GM21528 (cell line): Measurements from ENCODE around the gene UMODL1.

ENCODE experiments used
- ATAC-seq: cut with Tn5 transposase; IDR thresholded peaks from one replicate; pipeline ENCODE4 v1.9.1; 2021; ENCODE audit warnings: mild to moderate bottlenecking, moderate library complexity; ENCODE audit not compliant: unreplicated experiment, low FRiP score

UMODL1 gene

DNA sequence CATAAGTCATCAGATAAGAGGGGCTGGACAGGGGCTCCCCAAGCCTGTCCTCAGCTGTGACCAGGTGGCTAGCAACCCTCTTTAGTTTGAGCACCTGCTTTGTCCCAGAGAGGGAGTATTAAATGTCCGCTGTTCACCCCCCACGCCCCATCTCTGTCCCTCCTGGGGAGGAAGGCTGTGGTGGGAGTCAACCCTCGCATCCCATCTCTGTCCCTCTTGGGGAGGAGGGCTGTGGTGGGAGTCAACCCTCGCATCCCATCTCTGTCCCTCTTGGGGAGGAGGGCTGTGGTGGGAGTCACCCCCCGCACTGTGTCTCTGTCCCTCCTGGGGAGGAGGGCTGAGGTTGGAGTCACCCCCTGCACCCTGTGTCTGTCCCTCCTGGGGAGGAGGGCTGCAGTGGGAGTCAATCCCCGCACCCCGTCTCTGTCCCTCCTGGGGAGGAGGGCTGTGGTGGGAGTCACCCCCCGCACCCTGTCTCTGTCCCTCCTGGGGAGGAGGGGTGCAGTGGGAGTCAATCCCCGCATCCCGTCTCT is 75.2 kb downstream of the UMODL1 start:
- no peak for ATAC-seq

DNA sequence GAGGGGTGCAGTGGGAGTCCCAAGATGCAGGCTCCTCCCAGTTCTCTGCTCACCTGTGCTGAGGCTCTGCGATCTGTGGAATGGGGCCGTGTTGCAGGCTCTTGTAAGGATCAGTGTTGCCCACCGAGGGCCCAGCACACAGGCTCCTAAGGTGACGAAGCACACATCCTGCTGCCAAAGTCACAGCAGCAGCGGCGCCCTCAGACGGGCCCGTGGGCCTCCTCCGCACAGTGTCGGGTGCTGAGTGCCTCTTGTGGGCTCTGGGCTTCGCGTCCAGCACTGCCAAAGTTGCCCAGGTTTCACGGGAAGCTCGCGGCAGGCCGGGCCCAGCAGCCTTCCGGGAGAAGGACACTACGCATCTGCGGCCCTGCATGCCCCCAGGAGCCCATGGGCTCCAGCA is 75.7 kb downstream of the UMODL1 start:
- ATAC-seq = no peak

DNA sequence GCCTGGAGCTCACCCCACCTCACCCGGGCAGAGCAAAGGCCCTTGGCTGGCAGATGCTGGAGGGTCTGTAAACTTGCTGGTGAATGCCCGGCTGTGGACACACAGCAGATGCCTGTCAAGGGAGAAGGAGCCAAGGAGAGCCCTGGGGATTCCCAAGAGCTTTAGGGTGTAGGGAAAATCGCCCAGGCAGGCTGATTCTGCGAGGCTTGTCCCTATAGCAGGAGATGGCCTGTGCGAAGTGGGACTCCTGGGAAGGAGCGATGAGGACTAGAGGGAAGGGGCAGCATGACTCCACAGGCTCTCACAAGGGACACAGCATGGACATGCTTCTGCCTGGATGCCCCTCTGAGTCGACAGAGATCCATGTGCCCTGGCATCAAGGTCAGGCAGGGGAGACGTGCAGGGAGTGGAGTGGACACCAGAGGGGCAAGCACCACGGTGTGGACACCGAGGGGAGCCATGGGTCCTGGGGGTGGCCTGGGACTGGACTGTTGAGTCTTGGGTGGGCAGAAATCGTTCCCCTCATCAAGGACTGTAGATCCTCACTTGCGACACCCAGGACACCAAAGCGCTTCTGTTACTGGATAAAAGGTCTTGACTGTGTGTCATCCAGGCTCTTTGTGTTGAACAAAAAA is 76.4 kb downstream of the UMODL1 start:
- ATAC-seq = no peak

DNA sequence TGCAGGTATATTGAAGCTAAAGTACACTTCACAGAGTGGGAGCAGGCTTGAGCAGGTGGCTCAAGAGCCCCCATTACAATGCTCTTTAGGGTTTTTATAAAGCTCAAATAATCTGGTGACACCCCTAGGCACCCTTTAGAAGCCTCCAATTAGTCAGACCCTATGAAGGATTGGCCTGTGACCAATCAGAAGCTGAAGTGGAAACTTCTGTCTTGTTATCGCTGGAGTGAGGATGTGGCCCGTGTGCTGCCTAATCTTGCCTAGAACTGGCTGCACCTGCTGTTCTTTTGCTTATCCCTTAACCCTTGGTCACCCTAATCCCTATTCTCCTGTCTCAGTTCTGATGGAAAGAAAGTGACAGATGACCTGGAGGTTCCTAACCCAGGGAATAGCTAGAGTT is 77.0 kb downstream of the UMODL1 start:
- ATAC-seq = no peak

DNA sequence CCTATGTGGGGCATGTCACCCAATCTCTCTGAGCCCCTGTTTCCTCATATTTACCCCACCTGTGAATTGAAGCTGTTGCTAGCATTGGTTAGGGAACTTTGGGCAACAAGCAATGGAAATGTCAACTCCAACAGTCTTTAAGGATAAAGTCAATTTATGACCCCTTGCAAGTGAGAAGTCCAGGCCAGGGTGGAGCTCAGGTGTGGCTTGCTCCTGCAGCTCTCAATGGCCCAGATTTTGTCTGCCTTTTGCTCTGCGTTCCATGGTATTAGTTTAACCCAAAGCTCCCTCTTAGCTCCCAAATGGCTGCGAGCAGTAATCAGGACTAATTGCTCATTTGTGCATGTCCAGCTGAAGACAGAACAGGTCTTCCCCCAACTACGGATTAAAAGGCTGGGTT is 77.5 kb downstream of the UMODL1 start:
- ATAC-seq = no peak

DNA sequence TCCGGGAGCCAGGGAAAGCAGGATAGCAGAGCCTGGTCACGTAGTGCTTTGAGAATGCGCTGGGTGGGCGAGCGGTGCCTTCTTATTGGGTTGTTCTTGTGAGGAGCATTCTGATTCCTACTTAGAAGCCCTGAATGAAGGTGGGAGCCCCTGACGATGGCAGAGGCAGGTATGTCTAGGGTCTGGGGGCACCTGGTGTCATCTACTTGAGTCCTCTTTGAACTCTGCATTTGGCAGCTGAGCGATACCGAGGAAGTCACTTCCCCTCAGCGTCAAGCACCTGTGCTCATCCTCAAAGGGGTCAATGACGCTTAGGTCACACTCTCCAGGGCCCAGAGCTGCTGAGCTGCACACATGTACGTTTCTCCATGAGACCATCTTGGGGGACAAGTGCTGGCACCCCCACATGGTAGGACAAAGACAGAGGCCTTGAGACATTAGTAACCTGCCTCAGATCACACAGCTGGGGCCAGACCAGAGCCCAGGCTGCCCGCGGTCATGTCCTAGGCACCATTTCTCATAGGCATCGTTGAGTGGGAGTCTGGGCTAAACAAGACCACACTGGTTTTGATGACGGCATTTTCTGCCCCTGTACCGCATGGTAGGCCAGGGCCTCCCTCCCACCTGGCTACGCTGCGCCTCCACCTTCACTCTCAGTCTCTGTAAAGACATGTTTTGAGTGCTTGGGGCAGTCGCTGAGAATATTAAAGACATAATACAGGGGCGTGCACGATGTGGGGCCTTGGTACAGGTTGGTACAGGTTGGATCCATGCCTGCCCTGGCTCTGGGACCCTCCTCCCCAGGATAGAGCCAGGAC is 78.7 kb downstream of the UMODL1 start:
- ATAC-seq = no peak

DNA sequence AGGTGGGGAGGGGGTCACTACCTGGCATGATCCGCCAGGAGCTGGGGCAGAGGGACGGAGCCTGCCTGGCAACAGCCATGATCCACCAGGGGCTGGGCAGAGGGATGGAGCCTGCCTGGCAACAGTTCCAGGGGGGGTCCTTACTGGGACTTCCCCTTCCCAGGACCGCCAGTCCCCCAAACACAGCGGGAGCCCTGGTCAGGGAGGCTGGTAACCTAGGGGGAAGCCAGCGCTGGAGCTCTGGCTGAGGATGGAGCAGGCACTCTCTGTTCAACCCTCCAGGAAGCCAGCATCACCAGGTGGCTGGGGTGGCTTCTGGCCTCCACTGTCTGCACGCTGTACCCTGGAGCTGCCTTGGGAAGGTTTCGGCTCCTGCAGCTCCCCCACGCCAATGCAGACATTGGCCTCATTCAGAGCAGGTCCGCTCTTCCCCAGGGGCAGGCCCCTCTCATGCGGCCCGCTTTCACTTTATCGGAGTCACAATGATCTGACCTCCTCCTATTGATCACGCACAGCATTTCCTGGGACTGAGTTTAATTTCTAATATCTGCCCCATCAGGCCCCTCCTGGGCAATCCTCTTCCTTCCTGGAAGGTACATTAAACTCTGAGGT is 79.5 kb downstream of the UMODL1 start:
- ATAC-seq = no peak

DNA sequence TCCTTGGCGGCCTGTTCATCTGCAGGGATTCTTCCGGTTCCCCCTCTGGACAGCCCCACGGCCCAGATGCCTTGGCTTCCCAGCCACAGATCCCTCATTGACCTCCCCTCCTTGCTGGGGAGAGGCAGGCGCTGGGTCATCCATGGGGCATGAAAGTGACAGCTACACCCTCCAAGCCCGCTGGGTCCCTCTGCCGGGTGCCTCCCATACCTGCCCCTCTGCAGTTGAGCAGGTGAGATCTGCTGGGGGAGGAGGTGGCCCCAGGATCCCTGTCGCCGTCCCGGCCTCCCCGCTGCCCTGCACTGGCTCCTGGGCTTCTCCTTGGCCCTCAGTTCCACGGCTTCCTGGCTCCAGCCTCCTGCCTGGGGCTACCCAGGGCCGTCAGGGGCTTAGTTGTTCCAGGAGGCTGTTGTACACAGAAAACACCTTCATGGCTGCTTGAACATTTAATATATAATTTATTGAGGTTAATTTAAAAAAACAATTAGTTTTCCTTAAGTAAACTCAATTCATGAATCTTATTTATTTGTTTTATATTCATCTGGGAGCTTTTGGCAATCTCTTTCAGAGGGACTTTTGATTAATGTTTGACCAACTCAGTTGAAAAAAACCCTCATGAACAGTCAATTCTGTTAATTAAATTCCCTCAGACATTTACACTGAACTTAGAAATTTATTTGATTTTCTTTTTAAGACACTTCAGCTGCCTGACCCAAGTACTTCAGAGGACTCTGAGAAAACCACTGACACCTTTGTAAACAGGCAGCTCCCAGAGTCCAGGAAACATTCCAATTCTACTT is 80.2 kb downstream of the UMODL1 start:
- no peak for ATAC-seq

DNA sequence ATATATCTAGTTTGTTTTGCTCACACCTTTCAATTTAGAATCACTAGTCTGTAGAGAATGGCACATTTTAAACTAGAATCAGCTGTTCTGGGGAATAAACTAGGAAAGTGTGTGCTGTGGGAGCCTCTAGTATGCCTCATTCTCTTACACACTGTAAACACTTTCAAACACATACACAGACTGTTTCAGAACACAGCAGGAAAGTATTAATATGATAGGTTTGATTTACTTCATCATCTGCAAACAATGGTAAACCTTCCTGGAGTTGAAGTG is 80.8 kb downstream of the UMODL1 start:
- no peak for ATAC-seq

DNA sequence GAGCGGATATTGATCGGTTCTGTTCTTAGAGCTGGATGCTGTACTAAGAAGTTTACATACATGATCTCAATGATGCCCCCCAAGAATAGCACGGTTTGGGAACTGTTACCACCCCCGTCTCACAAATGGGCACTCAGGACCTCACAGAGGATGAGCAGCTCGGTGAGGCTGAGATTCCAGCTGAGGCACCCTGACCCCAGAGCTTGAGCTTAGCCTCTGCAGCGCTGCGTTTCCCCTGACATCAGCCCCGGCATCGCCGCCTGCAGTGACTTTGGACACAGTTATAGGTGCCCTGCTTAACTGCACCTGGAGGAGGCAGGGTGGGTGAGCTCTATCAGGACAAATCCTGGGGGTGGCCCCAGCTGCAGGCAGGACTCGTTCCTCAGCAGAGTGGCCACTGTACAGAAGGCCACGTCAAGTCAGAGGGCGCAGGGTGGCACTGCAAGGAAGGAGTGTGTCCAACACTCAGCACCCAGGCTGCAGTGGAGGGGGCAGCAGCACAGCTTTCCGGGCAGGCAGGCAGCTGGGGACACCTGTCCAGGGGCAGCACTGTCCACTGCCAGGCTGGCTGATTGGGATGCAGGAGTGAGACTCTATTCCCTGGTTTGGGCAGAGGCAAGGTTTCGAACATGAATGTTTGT is 82.0 kb downstream of the UMODL1 start:
- no peak for ATAC-seq

DNA sequence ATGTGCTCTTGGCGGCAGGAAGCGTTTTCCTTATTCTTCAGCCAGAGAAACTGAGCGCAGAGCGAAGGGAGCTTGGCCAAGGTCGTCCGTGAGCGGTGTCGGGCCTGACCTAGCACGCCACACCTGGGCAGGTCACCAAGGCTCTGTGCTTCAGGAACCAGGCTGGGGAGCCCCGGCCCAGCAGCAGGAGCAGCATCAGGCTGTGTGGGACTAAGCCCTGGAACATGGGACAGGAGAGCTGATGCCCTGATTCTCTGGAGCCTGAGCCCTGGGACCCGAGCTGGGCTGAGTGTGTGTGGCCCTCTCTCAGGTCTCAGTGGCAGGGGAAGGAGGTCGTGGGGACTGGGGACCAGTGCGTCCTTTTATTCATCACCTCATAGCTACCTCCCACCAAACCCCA is 82.6 kb downstream of the UMODL1 start:
- no peak for ATAC-seq

DNA sequence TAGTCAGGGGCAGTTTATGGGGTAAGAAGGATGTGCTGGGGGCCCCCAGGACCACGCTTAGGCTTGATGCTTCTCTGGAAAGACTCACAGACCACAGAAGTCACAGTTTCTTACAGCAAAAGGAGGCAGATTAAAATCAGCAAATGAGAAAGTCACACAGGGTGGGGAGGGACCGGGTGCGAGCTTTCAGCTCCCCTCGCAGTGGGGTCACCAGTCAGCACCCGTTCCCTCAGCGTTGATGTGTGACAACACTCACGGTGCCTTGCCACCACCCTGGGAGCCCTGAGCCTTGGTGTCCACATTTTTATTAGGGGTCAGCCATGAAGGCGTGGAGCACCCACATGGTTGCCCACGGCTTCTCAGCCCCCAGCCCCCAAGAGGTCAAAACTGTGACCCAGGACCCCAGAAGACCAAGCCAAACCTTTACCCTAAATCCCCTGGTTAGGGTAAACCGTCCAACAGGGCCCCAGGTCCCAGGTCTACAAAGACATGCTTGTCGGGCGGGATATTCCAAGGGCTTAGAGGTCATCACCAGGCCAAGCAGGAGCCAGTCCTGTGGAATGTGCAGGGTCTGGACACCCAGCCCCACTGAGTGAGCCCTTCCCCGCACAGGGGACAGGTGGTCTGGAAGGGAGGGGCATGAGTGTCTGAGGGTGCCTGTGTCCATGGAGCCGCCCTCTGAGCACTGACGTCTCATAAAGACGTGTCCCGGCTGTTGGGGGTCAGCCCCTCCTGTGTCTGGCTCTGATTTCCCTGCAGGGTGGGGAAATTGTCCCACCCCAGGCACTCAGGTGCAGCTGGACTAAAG is 83.3 kb downstream of the UMODL1 start:
- no peak for ATAC-seq

DNA sequence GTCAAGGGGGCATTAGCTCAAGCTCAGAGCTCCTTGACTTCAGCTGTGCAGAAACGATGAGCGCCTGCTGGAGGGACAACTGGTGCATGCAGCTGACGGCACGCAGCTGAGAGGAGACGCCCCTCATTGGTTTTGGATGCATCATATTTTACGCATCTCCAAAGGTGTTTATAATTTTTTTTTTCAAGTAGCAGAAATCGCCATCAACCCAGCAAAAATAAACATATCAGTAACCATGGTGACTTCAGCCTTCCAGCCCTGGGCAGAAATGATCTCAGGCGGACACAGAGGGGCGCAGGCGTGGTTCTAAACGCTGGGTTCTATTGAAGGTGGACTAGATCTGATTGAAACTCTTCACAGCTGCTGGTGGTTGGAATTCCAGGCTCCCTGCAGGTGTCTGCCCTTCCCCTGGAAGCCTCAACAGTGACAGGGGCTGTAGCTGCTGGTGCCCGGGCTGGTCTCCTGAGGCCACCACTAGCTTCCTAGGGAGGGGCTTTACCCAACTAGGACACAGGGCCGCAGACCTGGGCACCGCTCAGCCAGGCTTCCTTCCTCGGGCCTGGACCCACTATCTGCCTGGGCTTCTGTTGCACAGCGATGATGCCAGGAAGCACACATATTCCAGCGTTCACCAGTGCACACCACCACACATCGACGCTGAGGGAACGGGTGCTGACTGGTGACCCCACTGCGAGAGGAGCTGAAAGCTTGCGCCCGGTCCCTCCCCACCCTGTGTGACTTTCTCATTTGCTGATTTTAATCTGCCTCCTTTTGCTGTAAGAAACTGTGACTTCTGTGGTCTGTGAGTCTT is 84.1 kb downstream of the UMODL1 start:
- ATAC-seq = no peak

DNA sequence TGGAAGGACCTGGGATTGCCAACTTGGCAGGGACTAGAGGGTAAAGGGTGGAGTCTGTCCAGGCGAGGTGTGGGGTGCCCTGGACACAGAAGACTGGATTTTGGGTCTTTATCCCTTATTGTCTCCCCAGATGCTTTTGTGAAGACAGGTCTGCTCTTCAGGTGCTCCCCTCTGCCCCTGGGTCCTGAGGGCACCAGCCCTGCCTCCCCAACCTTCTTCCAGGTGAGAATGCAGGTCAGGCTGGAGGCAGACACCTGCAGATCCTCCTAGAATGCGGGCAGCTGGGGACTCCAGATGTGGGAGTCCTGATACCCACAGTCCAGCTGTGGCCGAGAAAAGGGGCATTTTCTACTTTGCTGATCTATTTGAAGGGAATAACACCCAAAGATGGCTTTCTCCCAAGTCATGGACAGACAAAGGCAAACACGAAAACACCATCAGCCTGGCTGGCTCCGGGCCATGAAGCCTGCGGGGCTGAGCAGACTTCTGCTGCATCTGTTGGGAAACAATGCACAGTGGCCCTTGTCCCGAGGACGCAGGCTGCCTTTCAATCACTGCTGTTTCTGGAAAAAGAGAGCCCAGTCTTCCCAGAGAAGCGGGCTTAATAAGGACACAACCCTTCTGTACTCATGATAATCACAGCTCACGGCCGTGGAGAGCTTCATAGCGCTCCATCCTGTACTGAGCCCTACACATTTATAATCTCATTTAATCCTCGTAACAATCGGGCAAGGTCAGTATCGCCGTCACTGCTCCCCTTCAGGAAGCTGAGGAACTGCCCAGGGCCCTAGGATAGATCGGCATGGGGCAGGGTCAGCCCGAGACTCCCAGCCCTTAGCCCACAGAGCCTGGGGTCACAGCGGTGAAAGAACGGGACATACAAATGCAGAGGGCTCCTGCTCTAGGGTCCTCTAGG is 85.8 kb downstream of the UMODL1 start:
- ATAC-seq = no peak

DNA sequence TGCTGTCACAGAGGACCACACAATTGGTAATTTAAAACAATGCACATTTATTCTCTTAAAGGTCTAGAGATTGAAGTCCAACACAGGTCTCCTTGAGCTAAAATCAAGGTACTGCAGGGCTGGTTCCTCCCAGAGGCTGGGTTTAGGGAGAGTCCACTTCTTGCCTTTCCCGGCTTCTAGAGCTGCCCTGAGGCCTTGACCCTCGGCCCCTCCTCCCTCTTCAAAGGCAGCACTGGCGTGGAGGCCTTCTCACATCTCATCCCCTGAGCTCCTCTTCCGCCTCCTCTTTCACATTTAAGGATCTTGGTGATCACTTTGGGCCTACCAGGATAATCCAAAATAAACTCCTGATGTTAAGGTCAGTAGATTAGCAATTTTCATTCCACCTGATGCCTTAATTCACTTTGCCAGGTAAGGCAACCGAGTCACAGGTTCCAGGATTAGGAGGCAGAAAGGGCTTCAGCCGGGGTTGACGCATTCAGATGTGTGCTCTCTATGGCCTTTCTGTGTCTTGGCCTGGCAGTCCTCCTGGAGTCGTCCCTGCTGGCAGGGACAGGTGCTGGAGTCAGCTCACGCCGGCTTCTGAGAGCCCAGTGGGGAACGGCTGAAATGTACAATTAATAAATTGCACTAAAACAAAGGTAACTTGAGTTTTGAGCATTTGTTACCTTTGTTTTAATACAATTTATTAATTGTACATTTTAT is 86.6 kb downstream of the UMODL1 start:
- no peak for ATAC-seq

DNA sequence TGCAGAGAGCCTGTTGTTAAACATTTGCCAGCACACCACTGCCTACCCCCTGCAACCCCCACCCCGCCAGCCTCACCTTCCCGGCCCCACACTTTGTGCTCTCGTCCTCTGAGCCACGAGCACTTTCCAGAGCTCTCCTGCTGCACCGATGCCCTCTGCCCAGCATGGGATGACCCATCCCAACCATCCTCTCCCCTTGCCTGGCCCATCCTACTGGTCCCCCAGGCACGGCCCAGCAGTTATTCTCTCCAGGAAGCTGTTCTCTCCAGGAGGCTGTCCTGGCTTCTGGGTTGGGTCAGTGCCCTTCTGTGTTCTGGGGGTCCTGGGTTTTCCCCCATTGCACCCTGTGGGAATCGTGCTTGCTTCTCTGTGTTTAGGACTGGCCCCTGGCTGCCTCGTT is 87.7 kb downstream of the UMODL1 start:
- no peak for ATAC-seq

DNA sequence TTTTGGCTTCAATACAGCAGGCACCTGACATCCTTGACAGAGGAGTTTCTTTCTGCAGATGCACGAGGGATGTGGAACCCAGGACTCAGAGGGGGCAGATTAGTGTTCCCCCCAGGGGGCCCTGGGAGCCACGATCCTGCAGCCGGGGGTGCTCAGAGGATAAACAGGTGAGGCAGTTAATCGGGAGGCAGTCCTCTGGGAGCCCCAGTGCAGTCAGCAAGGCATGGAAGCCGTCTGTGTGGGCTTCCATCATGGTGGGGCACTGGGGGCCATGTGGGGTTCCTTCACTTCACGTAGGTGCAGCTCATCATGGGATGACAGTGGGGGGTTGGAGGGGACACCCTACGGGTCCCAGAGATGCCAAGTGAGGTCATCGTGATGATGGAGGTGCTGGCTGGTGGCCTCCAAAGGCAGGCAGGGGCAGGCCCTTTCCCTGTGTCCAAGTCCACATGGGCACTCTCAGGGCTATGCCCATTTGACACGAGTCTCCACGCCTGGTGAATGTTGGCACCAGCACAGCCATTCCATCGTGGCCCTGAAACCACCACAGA is 88.5 kb downstream of the UMODL1 start:
- no peak for ATAC-seq
